GM18861 (cell line): ENCODE measurements around the gene ETNK1.

ENCODE experiments used
- ATAC-seq: cut with Tn5 transposase; IDR thresholded peaks from one replicate; pipeline ENCODE4 v1.9.1; 2021; ENCODE audit not compliant: unreplicated experiment

Gene ETNK1

DNA sequence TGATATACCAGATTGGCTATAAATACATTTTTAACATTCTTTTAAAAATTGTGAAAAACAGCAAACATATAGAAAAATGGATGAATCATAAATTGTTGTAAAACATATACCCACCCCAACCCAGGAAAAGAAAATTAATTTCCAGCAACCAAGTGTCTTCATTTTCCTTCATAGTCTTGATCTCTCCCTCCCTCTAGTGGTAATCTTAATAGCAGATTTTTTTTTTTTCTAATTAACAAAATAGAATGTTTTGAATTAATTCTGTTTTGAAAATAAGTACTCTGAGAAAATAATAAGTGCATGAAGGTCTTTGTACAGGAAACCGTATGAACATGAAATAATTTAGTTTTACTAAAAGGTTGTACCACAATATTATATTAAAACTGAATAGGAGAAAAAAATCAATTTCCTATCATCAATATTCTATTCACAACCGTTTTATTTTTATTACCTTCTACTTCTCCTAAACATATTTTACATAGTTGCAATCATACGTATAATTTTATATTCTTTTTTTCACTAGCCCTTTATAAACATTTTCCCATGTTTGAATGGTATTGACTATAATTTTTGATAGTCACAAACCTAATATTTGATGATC is 7.0 kb downstream of the ETNK1 start:
- no peak for ATAC-seq

DNA sequence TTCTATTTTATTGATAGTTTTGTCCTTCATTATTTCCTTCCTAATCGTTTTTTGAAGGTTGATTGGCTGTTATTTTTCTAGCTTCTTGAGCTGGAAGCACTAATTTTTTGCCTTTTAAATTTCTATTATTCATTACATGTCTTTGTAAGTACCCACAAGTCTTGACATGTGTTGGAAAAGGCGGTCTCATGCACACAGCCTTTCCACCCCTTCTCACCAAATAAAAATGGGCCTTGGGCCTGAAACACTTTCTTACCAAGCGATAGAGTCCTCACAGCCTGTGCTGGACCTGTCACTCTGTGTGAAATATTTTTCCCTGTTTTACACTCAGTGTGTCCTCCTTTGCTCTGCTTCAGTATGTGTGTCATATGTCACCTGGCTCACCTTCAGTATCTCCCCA is 9.9 kb downstream of the ETNK1 start:
- ATAC-seq, result no peak

DNA sequence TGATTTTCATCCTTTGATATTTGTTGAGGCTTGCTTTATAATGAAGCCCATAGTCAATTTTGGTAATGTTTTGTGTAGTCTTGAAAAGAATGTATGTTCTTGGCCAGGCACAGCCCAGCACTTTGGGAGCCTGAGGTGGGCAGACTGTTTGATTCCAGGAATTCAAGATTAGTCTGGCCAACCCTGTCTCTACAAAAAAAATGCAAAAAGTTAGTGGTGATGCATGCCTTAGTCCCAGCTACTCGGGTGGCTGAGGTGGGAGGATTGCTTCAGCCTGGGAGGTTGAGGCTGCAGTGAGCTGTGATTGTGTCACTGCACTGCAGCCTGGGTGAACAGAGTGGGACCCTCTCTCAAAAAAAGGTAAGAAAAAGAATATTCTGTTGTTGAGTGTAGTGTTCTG is 10.8 kb downstream of the ETNK1 start:
- no peak for ATAC-seq

DNA sequence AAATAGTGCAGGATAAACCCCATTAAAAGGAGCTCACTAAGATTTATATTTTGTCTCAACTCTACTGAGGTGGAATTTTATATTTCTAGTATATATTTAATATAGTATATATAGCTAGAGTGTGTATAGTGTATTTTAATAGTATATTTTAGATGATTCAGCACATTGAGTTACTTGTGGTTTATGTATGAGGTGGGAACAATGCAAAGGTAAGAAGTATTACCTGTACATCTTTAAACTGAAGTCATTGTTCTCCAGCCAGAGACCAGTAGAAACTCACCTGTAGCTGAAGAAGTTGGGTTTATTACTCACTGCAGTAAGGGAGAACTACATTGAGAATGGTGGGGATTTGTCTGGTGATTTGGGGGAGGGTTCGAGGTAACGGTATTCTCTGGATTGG is 15.9 kb downstream of the ETNK1 start:
- ATAC-seq, result no peak

DNA sequence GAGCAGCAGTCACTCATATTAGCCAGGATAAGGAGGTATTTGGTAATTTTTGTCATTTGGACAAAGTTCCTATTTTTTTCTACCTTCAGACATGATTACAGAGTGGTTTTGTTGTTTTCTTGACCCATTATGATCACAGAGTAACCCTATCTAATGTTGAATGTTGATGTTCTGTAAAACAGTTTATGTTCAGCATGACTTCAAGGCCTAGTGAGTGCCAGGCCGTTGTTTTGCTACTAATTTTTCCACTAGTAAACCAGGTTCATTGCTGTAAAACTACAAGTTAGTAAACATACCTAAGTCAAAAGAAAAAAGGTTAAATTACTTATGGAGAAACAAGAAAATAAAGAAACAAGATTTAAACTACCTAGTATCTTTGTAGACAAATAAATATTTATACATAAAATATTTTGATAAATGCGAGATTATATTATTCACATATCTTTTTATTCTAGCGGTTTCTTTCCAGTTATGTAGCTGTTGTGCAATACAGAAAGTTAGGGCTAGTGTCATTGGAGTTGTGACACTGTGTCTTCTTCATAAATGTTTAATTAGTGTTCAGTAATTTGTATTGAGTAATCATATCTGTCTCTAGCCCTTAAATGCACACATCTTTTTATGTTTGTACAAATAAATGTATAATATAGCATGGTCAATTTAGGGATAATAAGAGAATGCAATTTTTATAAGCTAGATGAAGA is 16.5 kb downstream of the ETNK1 start:
- no peak for ATAC-seq

DNA sequence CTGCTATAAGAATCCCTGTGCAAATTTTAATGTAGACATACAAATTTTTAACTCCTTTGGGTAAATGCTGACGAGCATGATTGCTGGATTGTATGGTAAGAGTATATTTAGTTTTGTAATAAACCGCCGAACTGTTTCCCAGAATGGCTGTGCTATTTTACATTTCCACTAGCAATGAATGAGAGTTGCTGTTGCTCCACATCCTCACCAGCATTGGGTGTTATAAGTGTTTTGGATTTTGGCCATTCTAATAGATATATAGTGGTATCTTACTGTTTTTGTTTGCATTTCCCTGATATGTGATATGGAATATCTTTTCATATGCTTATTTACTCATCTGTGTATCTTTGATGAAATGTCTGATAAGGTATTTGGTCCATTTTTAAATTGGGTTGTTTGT is 23.7 kb downstream of the ETNK1 start:
- no peak for ATAC-seq

DNA sequence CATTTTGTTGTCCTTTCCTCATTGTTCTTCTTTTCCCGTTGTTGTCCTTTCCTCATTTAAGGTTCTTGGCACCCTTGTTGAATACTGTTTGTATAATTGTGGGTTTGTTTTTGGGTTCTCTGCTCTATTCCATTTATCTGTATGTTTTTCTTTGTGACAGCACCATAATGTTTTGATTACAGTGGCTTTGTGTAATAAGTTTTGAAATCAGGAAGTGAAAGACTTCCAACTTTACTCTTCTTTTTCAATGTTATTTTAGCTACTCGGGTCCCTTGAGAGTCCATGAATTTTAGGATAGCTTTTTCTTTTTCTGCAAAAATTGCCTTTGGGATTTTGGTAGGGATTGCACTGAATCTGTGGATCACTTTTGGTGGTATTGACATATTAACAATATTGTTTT is 28.1 kb downstream of the ETNK1 start:
- no peak for ATAC-seq

DNA sequence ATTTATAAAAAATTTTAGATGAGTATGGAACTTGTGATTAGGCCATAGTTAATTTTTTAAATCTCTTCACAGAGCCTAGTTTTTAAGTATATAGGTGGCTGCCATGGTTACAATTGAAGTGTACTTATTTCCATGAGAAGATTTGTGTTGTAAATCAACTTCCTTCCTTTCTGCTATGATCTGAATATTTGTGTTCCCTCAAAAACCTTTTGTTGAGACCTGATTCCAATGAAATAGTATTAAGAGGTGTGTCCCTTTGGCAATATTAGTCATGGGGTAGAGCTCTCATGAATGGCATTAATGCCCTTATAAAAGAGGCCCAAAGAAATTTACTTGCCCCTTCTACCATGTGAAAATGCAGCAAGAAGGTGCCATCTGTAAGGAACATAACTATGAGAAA is 28.8 kb downstream of the ETNK1 start:
- ATAC-seq, result no peak

DNA sequence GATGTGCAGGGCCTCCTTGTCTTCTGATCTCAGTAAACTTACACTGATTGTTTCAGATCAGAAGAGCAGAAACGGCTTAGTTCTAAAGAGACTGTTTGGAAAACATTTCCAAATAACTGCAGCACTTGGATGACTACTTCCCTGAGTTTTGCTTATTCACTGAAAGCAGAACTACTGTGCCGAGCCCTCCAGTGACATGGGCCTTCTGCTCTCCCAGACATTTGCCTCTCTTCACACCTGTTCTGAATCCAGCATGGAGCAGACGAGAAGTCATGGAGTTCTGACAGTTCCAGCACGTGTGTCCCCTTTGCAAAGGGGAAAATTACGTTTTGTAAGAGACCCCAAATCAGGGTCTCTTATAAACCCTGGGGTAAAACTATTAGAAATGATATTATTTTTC is 31.4 kb downstream of the ETNK1 start:
- no peak for ATAC-seq

DNA sequence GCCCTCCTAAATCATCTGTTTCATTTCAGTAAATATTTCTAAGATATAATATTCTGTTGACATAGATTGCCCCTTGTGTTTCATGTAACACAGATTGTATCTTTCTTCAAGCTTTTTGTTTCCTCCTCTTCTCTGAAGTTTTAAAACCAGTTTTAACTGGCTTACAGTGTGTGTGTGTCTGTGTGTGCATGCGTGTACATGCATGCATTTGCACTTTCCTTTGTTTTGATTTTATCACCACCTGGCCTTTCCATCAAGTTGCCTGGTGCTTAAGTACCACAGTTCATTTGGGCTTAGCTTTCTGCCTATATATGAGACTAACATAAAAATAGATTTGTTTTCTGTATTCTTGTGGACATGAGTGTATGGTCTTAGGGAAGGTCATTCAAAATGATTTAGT is 31.9 kb downstream of the ETNK1 start:
- no peak for ATAC-seq

DNA sequence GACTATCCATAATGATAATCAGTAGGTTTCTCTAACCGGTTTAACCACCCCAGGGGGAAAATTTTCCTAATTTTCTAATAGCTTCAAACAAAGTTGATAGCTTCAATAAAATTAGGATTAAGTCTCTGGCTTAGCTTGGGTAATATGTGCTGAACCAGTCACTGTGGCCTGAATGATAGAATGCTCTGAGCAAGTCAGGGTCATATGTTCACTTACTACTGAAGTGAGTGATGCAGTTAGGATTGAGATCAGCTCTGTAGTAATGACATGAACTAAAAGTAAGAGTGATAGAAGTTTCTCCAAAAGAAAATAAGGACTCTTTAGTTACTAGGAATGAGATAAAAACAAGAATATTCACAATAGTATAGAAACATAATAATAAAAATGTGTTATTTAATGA is 32.6 kb downstream of the ETNK1 start:
- ATAC-seq, result no peak

DNA sequence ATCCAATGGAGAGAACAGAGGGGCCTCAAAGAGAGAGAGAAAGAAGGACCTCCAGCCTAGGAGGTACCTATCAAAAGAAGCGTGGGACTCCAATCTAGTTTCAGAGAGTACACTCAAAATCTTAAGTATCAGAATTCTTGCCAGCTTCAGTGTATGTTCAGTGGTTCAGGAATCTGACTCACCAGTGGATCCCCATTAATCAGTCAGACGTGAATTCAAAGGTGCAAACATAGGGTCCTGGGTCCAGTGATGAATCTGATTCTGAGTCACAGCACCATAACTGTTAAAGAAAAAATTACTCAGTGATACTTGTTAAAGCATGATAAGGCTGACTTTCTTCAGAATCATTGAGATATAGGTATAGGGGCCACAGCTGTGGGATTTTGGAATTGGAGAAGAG is 33.2 kb downstream of the ETNK1 start:
- no peak for ATAC-seq

DNA sequence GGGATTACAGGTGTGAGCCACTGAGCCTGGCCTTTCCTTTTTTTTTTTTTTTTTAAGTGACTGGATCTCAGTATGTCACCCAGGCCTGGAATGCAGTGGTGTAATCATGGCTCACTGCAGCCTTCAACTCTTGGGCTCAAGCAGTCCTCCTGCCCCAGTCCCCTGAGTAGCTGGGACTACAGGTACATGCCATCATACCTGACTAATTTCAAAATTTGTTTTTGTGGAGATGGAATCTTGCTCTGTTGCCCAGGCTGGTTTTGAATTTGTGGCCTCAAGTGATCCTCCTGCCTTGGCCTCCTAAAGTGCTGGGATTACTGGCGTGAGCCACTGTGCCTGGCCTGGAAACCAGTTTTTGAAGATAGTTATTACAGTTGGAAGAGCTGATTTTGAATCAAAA is 37.4 kb downstream of the ETNK1 start:
- no peak for ATAC-seq

DNA sequence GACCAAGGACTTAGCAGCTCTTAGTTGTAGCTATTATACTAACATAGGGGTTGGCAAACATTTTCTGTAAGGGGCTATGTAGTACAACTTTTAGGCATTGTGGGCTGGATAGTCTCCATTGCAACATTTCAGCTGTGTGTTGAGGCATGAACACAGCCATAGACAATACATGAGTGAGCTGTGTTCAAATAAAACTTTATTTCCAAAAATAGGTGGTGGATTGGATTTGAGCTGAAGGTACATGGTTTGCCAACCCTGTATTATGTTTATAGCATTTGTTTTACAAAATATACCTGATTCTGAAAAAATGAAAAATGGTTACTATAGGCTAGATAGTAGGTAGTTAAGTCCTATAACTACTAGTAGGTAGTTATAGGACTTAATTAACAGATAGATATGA is 40.5 kb downstream of the ETNK1 start:
- ATAC-seq, result no peak

DNA sequence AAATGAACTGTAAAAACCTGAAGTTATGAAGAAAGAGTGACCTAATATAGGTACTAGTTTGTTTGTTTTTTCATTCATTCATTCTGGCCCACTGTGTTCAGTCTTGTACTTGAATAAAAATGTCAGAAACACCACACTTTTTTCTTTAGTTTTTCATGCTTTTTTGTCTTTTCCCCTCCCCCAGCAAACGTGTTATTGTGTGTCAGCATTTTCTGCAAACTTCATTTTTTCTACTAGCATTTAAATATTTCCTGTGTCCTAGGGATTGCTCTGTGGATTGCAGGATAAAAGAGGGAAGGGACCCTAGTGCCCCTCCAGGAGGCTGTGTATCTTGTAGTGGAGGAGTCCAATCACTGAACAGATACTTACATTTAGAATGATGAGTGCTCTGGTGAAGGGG is 42.2 kb downstream of the ETNK1 start:
- ATAC-seq, result no peak

DNA sequence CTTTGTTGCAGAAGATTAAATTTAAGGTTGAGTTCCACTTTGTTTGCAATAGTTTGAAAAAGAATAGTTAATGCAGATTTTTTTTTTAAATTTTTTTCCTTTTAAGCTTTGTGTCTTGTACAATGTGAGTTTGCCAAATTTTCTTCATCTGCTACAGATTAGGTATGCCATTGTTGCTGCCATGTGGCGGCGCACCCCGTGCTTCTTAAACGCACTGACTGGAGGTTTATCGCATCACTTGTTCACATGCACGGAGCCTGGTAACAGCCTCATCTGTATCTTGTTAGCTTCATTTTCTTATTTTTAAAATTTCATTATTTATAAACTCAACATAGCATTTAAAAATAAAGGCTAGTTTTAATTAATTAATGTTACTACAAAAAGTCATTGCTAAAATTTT is 43.5 kb downstream of the ETNK1 start:
- ATAC-seq, result no peak

DNA sequence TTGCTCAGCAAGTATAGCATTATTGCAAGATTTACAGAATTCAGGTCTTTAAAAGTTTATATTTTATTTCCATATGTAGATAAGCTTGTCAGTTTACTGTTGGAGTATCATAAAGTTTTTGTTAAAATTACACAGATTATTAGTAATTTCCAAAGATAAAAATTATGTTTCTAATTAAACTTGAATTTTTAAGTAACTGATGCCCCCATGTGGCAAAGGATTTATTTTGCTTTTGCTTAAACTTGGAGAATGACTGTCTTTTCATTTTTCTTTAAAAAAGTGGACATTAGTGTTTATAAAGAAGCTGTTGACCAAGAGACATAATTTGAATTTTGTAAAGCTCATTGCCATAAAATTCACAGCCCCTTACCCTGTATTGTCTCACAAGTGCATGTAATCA is 45.8 kb downstream of the ETNK1 start:
- ATAC-seq, result no peak

DNA sequence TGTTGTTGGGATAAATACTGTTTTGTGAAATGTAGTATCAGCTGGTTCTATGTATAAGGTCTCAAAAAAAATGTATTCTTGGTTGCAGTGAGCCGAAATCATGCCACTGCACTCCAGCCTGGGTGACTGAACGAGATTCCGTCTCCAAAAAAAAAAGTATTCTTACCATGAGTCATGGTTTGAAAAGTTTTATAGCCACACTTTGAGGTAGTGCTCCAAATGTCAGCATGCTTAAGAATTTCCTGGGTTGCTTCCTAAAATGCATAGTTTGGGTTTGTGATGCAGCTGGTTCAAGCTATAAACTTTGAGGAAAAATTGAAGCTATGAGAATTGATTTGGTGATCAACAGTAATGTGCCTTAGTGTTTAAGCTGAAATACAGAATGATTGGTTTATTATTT is 48.0 kb downstream of the ETNK1 start:
- no peak for ATAC-seq

DNA sequence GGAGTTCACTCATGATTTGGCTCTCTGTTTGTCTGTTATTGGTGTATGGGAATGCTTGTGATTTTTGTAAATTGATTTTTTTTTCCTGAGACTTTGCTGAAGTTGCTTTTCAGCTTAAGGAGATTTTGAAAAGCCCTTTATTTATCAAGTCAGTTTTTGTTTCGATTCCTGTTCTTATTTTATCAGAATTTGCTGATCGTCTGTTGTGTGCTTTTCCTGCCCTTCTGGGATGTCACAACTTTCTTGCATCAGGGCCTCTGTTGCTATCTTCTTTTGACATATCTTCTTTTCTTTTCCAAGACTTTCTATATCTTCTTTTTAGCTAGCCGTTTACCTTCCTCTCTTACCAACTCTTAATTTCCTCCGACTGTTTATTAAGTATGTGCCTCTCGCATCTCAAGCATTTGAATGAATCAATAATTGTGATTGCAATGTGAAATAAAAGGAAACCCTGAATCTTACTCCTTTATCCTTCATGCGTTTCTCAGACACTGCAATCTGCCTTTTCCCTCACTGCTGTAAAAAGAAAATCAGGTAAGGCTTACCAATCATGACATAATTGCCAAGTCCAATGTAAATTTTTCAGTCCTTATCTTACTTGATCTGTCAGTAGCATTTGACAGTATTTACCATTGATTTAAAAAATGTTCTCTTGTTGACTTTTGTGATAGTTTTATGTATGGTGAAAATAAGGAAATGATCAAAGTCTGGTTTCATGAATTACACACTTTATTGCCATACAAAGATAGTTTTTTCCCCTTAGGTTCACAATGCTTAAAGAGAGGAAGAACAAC is 53.0 kb downstream of the ETNK1 start:
- no peak for ATAC-seq

DNA sequence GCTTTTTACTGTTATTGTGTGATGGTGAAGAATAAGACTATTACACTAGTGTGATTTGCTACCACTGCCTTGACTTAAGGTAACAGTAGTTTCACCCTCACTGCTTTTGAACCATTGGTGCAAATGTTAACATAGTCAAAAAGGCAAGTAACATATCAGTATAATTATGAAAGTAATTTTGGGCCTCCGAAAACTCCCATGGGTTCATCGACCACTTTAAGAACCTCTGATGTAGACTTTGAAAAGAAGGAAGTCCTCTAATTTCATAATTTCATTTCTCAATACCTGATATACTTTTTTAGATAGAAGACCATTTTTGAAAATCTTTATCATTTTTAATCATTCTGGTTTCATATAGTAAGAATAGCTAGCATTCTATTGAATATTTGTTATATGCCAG is 57.7 kb downstream of the ETNK1 start:
- no peak for ATAC-seq

DNA sequence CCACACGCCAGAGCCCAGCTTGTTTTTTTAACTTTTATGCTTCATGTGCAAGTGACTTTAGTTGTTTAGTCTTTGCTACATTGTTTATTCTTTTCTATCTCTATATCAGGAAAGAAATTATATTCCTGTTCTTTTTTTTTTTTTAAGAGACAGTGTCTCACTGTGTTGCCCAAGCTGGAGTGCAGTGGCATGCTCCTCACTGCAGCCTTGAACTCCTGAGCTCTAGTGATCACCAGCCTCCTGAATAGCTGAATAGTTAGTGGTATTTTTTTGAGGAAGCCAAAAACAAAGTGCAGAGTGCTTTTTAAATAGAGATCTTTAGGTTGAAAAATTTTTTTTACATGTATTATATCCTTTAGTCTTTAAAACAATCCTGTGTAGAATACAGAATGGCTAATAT is 58.2 kb downstream of the ETNK1 start:
- no peak for ATAC-seq
